PC-3 (cell line): ENCODE measurements around the gene SLC24A3. TPM values are rescaled to one million over a fixed set of nuclear protein-coding genes. Genes with fewer than 3 reads are reported as not detected.

Experiments
- ATAC-seq: fragments of 200-7000 bp; cut with Tn5 transposase; 2 replicates; pipeline ENCODE4 v1.9.1; 2020; ENCODE audit warnings: mild to moderate bottlenecking, moderate library complexity
- BruUV-seq: library from RNA; stranded (reverse); fragments of 400-500 nt; replicated peaks from 2 replicates; lab custom pipeline; 2021; lab: Mats Ljungman, UMichigan
- CTCF ChIA-PET: fragments of 300-600 bp; sonication (Branson Sonifier 250); formaldehyde crosslinking; loops from one replicate; lab custom pipeline; 2022; ENCODE audit warnings: antibody characterized with exemption; lab: Charles Lee
- POLR2A ChIA-PET: fragments of 300-600 bp; sonication (Branson Sonifier 250); formaldehyde crosslinking; loops from one replicate; lab custom pipeline; 2022; ENCODE audit warnings: antibody characterized with exemption; ENCODE audit not compliant: unreplicated experiment; lab: Charles Lee
- DNase-seq: peaks from one replicate; pipeline ENCODE4 v3.0.0-alpha.2; 2015
- H2AFZ ChIP-seq: fragments of 300-600 bp; sonication (generic); 2 replicates; pipeline ENCODE4 v1.6.0; 2016; ENCODE audit warnings: antibody characterized with exemption, low read length
- H3F3A ChIP-seq: fragments of 300-600 bp; sonication (generic); one replicate; pipeline ENCODE4 v1.6.0; 2017; ENCODE audit warnings: antibody characterized with exemption, low read length, control low read depth, mild to moderate bottlenecking; ENCODE audit not compliant: unreplicated experiment
- H3K27ac ChIP-seq: fragments of 300-600 bp; sonication (generic); 2 replicates; pipeline ENCODE4 v1.5.1; 2016; ENCODE audit warnings: mild to moderate bottlenecking, low read length
- H3K27me3 ChIP-seq: fragments of 300-600 bp; sonication (generic); 2 replicates; pipeline ENCODE4 v1.6.1; 2016; ENCODE audit warnings: low read length, mixed read lengths
- H3K36me3 ChIP-seq: fragments of 300-600 bp; sonication (generic); 2 replicates; pipeline ENCODE4 v1.6.1; 2016; ENCODE audit warnings: low read depth, mixed run types, low read length, mixed read lengths
- H3K4me1 ChIP-seq: fragments of 300-600 bp; sonication (generic); 2 replicates; pipeline ENCODE4 v1.5.1; 2016; ENCODE audit warnings: low read length; ENCODE audit not compliant: insufficient read depth
- H3K4me2 ChIP-seq: fragments of 300-600 bp; sonication (generic); 2 replicates; pipeline ENCODE4 v1.6.0; 2016; ENCODE audit warnings: low read length
- H3K4me3 ChIP-seq: fragments of 300-600 bp; sonication (generic); 2 replicates; pipeline ENCODE4 v1.5.1; 2016; ENCODE audit warnings: mild to moderate bottlenecking, low read length, mixed read lengths
- H3K79me2 ChIP-seq: fragments of 300-600 bp; sonication (generic); 2 replicates; pipeline ENCODE4 v1.6.1; 2017; ENCODE audit warnings: low read length, mixed read lengths
- H3K9ac ChIP-seq: fragments of 300-600 bp; sonication (generic); 2 replicates; pipeline ENCODE4 v1.6.0; 2016; ENCODE audit warnings: mild to moderate bottlenecking, low read length
- H3K9me2 ChIP-seq: fragments of 300-600 bp; sonication (generic); replicated peaks from 2 replicates; pipeline ENCODE4 v1.6.1; 2016; ENCODE audit warnings: mixed run types, low read length, mixed read lengths
- H3K9me3 ChIP-seq: fragments of 300-600 bp; sonication (generic); 2 replicates; pipeline ENCODE4 v1.6.1; 2016; ENCODE audit warnings: low read length, mixed read lengths
- H4K20me1 ChIP-seq: fragments of 300-600 bp; sonication (generic); 2 replicates; pipeline ENCODE4 v1.6.1; 2016; ENCODE audit warnings: low read length, mixed read lengths
- EZH2 ChIP-seq: fragments of 300-600 bp; sonication (generic); IDR thresholded peaks from one replicate; pipeline ENCODE4 v1.6.1; 2017; ENCODE audit warnings: antibody characterized with exemption, mild to moderate bottlenecking, low read length; ENCODE audit not compliant: unreplicated experiment
- EZH2phosphoT487 ChIP-seq: fragments of 300-600 bp; sonication (generic); IDR thresholded peaks from 2 replicates; pipeline ENCODE4 v1.6.1; 2018; ENCODE audit warnings: mild to moderate bottlenecking, antibody characterized with exemption, low read length, borderline replicate concordance
- intact Hi-C: fragments of 100-400 bp; cut with micrococcal nuclease; formaldehyde crosslinking; loops from 2 replicates; pipeline ENCODE4 v1.9.0; 2023
- total RNA-seq: library from RNA; depleted of rRNA; stranded (reverse); fragments of >200 nt; gene quantifications from 2 replicates; pipeline ENCODE4 v1.2.3, GENCODE V29; 2014
- TF ChIP-seq, protein P1 (sequence below): fragments of 300-600 bp; sonication (generic); conservative IDR thresholded peaks from 2 replicates; pipeline ENCODE4 v1.5.1; 2017; ENCODE audit warnings: antibody characterized with exemption, low read depth, mild to moderate bottlenecking, low read length

SLC24A3 gene
- total RNA-seq, 1 experiment from 2014 or later = 0.11 TPM

DNA sequence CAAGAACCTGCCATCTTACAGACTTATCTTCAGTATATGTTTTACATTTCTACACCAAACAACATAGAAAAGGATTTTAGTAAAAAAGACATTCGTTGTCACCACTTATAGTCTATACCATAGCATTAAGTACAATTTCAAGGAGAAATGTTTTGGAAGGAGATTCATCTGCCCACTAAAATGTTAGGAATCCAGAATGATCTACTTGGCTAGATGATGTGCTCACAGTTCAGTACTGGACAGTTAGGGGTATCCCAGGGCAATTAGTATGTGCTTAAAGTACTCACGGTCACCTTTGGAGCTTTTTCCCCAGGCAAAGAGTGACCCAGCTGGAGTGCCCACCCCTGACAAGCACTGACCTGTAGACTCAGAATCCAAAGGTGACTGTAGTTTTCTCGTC is 222.9 kb downstream of the SLC24A3 start:
- POLR2A ChIA-PET = no interaction called here
- intact Hi-C loops = no loop called here
- no peak overlapping the region for H3K9ac ChIP-seq

DNA sequence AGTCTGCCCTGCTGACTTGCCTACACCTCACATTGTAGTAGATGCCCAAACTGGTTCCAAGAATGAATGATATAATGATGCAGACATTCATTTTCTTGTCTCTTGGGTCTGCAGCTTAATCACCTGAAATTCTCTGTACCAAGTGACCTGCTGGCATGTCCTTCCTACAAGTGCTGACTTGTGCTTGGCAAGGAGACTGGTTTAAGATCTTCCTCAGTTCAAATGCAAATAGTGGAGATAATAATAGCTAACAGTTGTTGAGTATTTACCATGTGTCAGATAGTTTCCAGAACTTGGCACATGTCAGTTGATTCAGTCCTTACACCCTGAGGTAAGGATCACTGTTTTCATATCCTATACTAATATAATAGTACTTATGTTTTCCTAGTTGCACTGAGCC is 223.4 kb downstream of the SLC24A3 start:
- ATAC-seq = no peak
- no peaks in the 10 kb centered on the region for H3K4me1 ChIP-seq
- H3K27me3 ChIP-seq = peaks cover 70% of the 10 kb centered on the region

More for the DNA sequence above, 222.9 kb downstream of the SLC24A3 start:
- CTCF ChIA-PET = no interaction called here
- Histone ChIP-seq H3K27me3 (peaks cover 73% of the 10 kb centered on the region), H3K9me2 (no peaks in the 10 kb centered on the region), H3K79me2 (no peaks in the 10 kb centered on the region), H3K9me3 (no peaks in the 10 kb centered on the region), H3K27ac (no peak overlapping the region), H3K36me3 (no peaks in the 10 kb centered on the region), H3F3A (no peaks in the 10 kb centered on the region), H3K4me3 (no peak overlapping the region), H3K4me1 (no peaks in the 10 kb centered on the region), H3K4me2 (no peak overlapping the region), H4K20me1 (no peaks in the 10 kb centered on the region), H2AFZ (no peak overlapping the region)
- TF ChIP-seq, protein P1, sequence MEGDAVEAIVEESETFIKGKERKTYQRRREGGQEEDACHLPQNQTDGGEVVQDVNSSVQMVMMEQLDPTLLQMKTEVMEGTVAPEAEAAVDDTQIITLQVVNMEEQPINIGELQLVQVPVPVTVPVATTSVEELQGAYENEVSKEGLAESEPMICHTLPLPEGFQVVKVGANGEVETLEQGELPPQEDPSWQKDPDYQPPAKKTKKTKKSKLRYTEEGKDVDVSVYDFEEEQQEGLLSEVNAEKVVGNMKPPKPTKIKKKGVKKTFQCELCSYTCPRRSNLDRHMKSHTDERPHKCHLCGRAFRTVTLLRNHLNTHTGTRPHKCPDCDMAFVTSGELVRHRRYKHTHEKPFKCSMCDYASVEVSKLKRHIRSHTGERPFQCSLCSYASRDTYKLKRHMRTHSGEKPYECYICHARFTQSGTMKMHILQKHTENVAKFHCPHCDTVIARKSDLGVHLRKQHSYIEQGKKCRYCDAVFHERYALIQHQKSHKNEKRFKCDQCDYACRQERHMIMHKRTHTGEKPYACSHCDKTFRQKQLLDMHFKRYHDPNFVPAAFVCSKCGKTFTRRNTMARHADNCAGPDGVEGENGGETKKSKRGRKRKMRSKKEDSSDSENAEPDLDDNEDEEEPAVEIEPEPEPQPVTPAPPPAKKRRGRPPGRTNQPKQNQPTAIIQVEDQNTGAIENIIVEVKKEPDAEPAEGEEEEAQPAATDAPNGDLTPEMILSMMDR = no peak
- TF ChIP-seq EZH2 (no peak), EZH2phosphoT487 (no peak)
- ATAC-seq (no peak), DNase-seq (no peak)
- BruUV-seq = no TSS peak

DNA sequence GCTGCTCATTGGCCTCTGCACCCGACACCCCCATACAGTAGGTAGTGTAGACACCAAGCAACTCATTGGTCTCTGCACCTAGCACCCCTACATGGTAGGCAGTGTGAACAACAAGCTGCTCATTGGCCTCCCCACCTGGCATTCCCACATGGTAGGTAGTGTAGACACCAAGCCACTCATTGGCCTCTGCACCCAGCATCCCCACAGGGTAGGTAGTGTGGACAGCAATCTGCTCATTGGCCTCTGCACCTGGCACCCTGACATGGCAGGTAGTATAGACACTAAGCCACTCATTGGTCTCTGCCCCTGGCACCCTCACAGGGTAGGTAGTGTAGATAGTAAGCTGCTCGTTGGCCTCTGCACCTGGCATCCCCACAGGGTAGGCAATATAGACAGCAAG is 226.0 kb downstream of the SLC24A3 start:
- Histone ChIP-seq H4K20me1 (no peaks in the 10 kb centered on the region), H3K9me3 (no peaks in the 10 kb centered on the region), H3K4me3 (no peak overlapping the region), H3K27me3 (peaks cover 63% of the 10 kb centered on the region), H3K4me2 (no peak overlapping the region), H3K27ac (no peak overlapping the region), H3F3A (no peaks in the 10 kb centered on the region), H3K4me1 (no peaks in the 10 kb centered on the region), H3K36me3 (no peaks in the 10 kb centered on the region), H3K9ac (no peak overlapping the region), H3K9me2 (no peaks in the 10 kb centered on the region), H3K79me2 (no peaks in the 10 kb centered on the region), H2AFZ (no peak overlapping the region)
- intact Hi-C loops = no loop called here
- TF ChIP-seq, protein P1 = no peak
- no peak for TF ChIP-seq EZH2
- no peak for TF ChIP-seq EZH2phosphoT487
- ChIA-PET CTCF (no interaction called here), POLR2A (no interaction called here)
- BruUV-seq = no TSS peak
- ATAC-seq (no peak), DNase-seq (no peak)

More for the DNA sequence above, 223.4 kb downstream of the SLC24A3 start:
- H2AFZ ChIP-seq = no peak overlapping the region
- no peaks in the 10 kb centered on the region for H3K79me2 ChIP-seq
- BruUV-seq = no TSS peak
- ChIA-PET CTCF (no interaction called here), POLR2A (no interaction called here)
- H3K9me2 ChIP-seq = no peaks in the 10 kb centered on the region
- H3K4me2 ChIP-seq = no peak overlapping the region
- intact Hi-C loops = no loop called here
- no peak overlapping the region for H3K9ac ChIP-seq
- TF ChIP-seq, protein P1 = no peak
- TF ChIP-seq EZH2phosphoT487 (no peak), EZH2 (no peak)
- no peak overlapping the region for H3K27ac ChIP-seq
- DNase-seq = no peak
- H3F3A ChIP-seq = no peaks in the 10 kb centered on the region
- no peak overlapping the region for H3K4me3 ChIP-seq
- H4K20me1 ChIP-seq = no peaks in the 10 kb centered on the region
- no peaks in the 10 kb centered on the region for H3K36me3 ChIP-seq
- H3K9me3 ChIP-seq = no peaks in the 10 kb centered on the region
